Measurements from ENCODE around the gene ADGRF5. TPM values are rescaled to one million over a fixed set of nuclear protein-coding genes. Genes with fewer than 3 reads are reported as not detected.

ADGRF5 gene
- total RNA-seq, 1 donor from 2014 or later: 0.06 TPM

- no peak overlapping the region for H3K4me3 ChIP-seq (ENCODE audit: low read depth, low read length)
- TF ChIP-seq, protein P1, sequence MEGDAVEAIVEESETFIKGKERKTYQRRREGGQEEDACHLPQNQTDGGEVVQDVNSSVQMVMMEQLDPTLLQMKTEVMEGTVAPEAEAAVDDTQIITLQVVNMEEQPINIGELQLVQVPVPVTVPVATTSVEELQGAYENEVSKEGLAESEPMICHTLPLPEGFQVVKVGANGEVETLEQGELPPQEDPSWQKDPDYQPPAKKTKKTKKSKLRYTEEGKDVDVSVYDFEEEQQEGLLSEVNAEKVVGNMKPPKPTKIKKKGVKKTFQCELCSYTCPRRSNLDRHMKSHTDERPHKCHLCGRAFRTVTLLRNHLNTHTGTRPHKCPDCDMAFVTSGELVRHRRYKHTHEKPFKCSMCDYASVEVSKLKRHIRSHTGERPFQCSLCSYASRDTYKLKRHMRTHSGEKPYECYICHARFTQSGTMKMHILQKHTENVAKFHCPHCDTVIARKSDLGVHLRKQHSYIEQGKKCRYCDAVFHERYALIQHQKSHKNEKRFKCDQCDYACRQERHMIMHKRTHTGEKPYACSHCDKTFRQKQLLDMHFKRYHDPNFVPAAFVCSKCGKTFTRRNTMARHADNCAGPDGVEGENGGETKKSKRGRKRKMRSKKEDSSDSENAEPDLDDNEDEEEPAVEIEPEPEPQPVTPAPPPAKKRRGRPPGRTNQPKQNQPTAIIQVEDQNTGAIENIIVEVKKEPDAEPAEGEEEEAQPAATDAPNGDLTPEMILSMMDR (conservative IDR thresholded peaks at IDR 0.05; ENCODE audit: low read depth, low read length): no peak
- DNase-seq (ENCODE audit: low read depth): no peak
These were observed 25.8 kb downstream of the ADGRF5 start for GRCh38 chr6:46895930-46896329.

- H3K4me3 ChIP-seq (ENCODE audit: low read depth, low read length): no peak overlapping the region
- DNase-seq (ENCODE audit: low read depth): no peak
- TF ChIP-seq, protein P1 (conservative IDR thresholded peaks at IDR 0.05; ENCODE audit: low read depth, low read length): no peak
These were observed 27.3 kb downstream of the ADGRF5 start for GRCh38 chr6:46894433-46894832.

GRCh38 chr6:46893648-46894047 lies 28.1 kb downstream of the ADGRF5 start:
- TF ChIP-seq, protein P1 (conservative IDR thresholded peaks at IDR 0.05; ENCODE audit: low read depth, low read length): no peak
- no peak for DNase-seq (ENCODE audit: low read depth)
- no peak overlapping the region for H3K4me3 ChIP-seq (ENCODE audit: low read depth, low read length)

- H3K4me3 ChIP-seq (ENCODE audit: low read depth, low read length): no peak overlapping the region
- no peak for DNase-seq (ENCODE audit: low read depth)
- TF ChIP-seq, protein P1 (conservative IDR thresholded peaks at IDR 0.05; ENCODE audit: low read depth, low read length): no peak
These were observed 30.4 kb downstream of the ADGRF5 start for GRCh38 chr6:46891252-46891795.

DNA sequence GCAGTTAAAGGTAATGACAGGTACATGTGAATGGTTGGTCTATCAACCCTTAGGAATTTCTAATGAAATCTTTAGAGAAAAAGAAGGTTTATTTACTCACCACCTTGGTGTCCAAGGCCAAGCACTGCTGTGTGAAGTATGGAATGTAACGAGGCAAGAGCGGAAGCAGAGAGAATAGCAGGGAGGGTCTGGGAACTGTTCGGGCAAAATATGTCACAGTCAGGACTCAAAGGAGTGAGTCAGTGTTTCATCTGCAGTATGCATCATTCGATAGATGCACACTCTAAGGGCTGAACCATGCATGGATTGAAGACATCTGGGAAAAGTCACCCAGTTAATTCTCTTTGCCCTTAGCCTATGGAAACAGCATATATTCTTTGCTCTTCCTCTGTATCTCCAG lies 33.2 kb downstream of the ADGRF5 start:
- TF ChIP-seq, protein P1 (conservative IDR thresholded peaks at IDR 0.05; ENCODE audit: low read depth, low read length): no peak
- DNase-seq (ENCODE audit: low read depth): no peak
- H3K4me3 ChIP-seq (ENCODE audit: low read depth, low read length): no peak overlapping the region

DNA sequence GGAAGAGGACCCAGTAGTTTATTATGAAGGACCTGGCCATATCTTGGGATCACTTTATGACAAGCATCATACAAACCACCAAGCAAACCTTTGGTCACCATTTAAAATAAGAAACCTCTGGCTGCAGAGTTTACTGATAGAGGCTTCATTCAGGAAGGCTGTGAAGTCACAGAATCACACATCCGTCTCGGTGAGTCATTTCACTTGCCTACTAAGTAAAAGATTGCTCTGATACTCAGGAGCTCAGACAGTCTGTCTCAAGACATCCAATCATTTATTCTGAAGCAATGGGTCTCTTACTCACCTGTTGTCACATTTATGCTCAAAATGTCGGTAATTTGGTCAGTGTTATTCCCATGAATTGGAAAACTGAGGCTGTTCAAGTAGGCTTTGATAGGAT lies 33.7 kb downstream of the ADGRF5 start:
- DNase-seq (ENCODE audit: low read depth): peak; percentile 32
- TF ChIP-seq, protein P1 (conservative IDR thresholded peaks at IDR 0.05; ENCODE audit: low read depth, low read length): no peak
- no peak overlapping the region for H3K4me3 ChIP-seq (ENCODE audit: low read depth, low read length)

- no peak overlapping the region for H3K4me3 ChIP-seq (ENCODE audit: low read depth, low read length)
- no peak for DNase-seq (ENCODE audit: low read depth)
- TF ChIP-seq, protein P1 (conservative IDR thresholded peaks at IDR 0.05; ENCODE audit: low read depth, low read length): no peak
These were observed 39.1 kb downstream of the ADGRF5 start for GRCh38 chr6:46882645-46883044.

Measured in epithelial cell of proximal tubule (primary cell).